H1 (cell line): ENCODE measurements around the gene GALNT2. TPM values are rescaled to one million over a fixed set of nuclear protein-coding genes. Genes with fewer than 3 reads are reported as not detected.
A peak's percentile ranks its signal among the peaks of the same experiment; 100 is the strongest.

Experiments
- CTCF ChIA-PET: fragments of 300-600 bp; sonication (Branson Sonifier 250); formaldehyde crosslinking; loops from one replicate; lab custom pipeline; 2021; ENCODE audit not compliant: partially characterized antibody; lab: Charles Lee
- POLR2A ChIA-PET: fragments of 300-600 bp; sonication (Branson Sonifier 250); formaldehyde crosslinking; loops from one replicate; lab custom pipeline; 2021; ENCODE audit warnings: inconsistent platforms; ENCODE audit not compliant: partially characterized antibody; lab: Charles Lee
- DNase-seq, 2 experiments: peaks; one replicate each; pipeline versions ENCODE4 v3.0.0 to v3.0.0-alpha.2; 2010 to 2022; ENCODE audit warnings: low spot score in 2 of 2, low read depth in 1 of 2, mixed read lengths in 1 of 2
- FAIRE-seq: peaks from 2 replicates; lab custom pipeline; 2011; peaks lifted over from hg19 to GRCh38; lab: Jason Lieb, UNC
- H2AFZ ChIP-seq: 2 replicates; pipeline ENCODE4 v1.8.1; 2012; ENCODE audit warnings: low read length, inconsistent platforms
- H2AK5ac ChIP-seq: 2 replicates; pipeline ENCODE4 v1.6.1; 2013; ENCODE audit warnings: low read depth, low read length
- H2BK120ac ChIP-seq: replicated peaks from 2 replicates; pipeline ENCODE3; 2013; ENCODE audit warnings: low read depth, low read length, inconsistent platforms
- H2BK12ac ChIP-seq: 2 replicates; pipeline ENCODE4 v1.6.1; 2013; ENCODE audit warnings: low read depth, low read length
- H2BK15ac ChIP-seq: 2 replicates; pipeline ENCODE4 v1.6.1; 2013; ENCODE audit warnings: low read length
- H2BK20ac ChIP-seq: 2 replicates; pipeline ENCODE4 v1.6.1; 2013; ENCODE audit warnings: low read length
- H2BK5ac ChIP-seq: 2 replicates; pipeline ENCODE4 v1.6.1; 2013; ENCODE audit warnings: low read depth, low read length
- H3K14ac ChIP-seq: 2 replicates; pipeline ENCODE4 v1.6.1; 2013; ENCODE audit warnings: inconsistent platforms; ENCODE audit not compliant: insufficient read length
- H3K18ac ChIP-seq: 2 replicates; pipeline ENCODE4 v1.6.1; 2013; ENCODE audit warnings: low read length; ENCODE audit errors: extremely low read depth
- H3K23ac ChIP-seq: 2 replicates; pipeline ENCODE4 v1.6.1; 2013; ENCODE audit warnings: inconsistent platforms; ENCODE audit not compliant: insufficient read length
- H3K23me2 ChIP-seq: 2 replicates; pipeline ENCODE4 v1.6.1; 2013; ENCODE audit warnings: low read depth, low read length
- H3K27ac ChIP-seq: 2 replicates; pipeline ENCODE4 v1.6.1; 2011; ENCODE audit warnings: low read depth, low read length, inconsistent platforms
- H3K27me3 ChIP-seq, 4 experiments: replicated peaks in 1 of 4; 1 replicate in 1 of 4; 2 replicates in 3 of 4; pipeline versions ENCODE4 v1.6.1 to v1.8.1; 2011 to 2013; ENCODE audit warnings: low read length in 3 of 4, mild to moderate bottlenecking in 3 of 4, inconsistent platforms in 2 of 4, mixed read lengths in 2 of 4, moderate library complexity in 1 of 4; ENCODE audit not compliant: control insufficient read depth in 3 of 4, insufficient read depth in 3 of 4; ENCODE audit errors: extremely low read depth in 1 of 4
- H3K36me3 ChIP-seq, 4 experiments: 2 replicates each; pipeline versions ENCODE4 v1.6.1 to v1.8.1; 2011 to 2013; ENCODE audit warnings: mild to moderate bottlenecking in 4 of 4, low read length in 3 of 4, moderate library complexity in 2 of 4, control low read depth in 1 of 4, inconsistent platforms in 1 of 4; ENCODE audit not compliant: insufficient read depth in 4 of 4, control insufficient read depth in 2 of 4
- H3K4ac ChIP-seq: replicated peaks from 2 replicates; pipeline ENCODE3; 2013; ENCODE audit warnings: low read length, low read depth, mixed read lengths, inconsistent platforms; ENCODE audit not compliant: insufficient read length
- H3K4me1 ChIP-seq, 4 experiments: replicated peaks in 1 of 4; 1 replicate in 1 of 4; 2 replicates in 3 of 4; pipeline versions ENCODE4 v1.6.1 to v1.8.1; 2011 to 2013; ENCODE audit warnings: low read length in 3 of 4, inconsistent platforms in 2 of 4, mixed read lengths in 1 of 4; ENCODE audit not compliant: insufficient read depth in 4 of 4, control insufficient read depth in 3 of 4
- H3K4me2 ChIP-seq, 2 experiments: 2 replicates each; pipeline versions ENCODE4 v1.6.1 to v1.8.1; 2011 to 2013; ENCODE audit warnings: low read depth in 2 of 2, low read length in 2 of 2, control low read depth in 1 of 2, inconsistent platforms in 1 of 2, mild to moderate bottlenecking in 1 of 2; ENCODE audit not compliant: insufficient read depth in 1 of 2
- H3K4me3 ChIP-seq, 4 experiments: fragments of 200-600, 300-600 bp in 1 of 4; sonication (generic), shearing (Covaris generic), sonication (Bioruptor Twin) in 1 of 4; 2 replicates each; pipeline versions ENCODE4 v1.5.1 to v1.8.1; 2011 to 2016; ENCODE audit warnings: low read length in 4 of 4, low read depth in 3 of 4, control low read depth in 2 of 4, inconsistent platforms in 2 of 4, mild to moderate bottlenecking in 2 of 4, mixed read lengths in 1 of 4, moderate library complexity in 1 of 4; ENCODE audit not compliant: insufficient read depth in 2 of 4; ENCODE audit errors: extremely low read depth in 1 of 4
- H3K56ac ChIP-seq: replicated peaks from 2 replicates; pipeline ENCODE3; 2013; ENCODE audit warnings: low read depth, mild to moderate bottlenecking, mixed read lengths, low read length, inconsistent platforms; ENCODE audit not compliant: insufficient read length
- H3K79me1 ChIP-seq: 2 replicates; pipeline ENCODE4 v1.6.1; 2013; ENCODE audit warnings: low read depth, low read length, control low read depth
- H3K79me2 ChIP-seq, 2 experiments: 2 replicates each; pipeline versions ENCODE4 v1.6.1 to v1.8.1; 2012 to 2013; ENCODE audit warnings: low read length in 2 of 2, mild to moderate bottlenecking in 2 of 2, inconsistent platforms in 1 of 2; ENCODE audit not compliant: insufficient read depth in 2 of 2, control insufficient read depth in 1 of 2
- H3K9ac ChIP-seq, 4 experiments: replicated peaks in 1 of 4; 1 replicate in 1 of 4; 2 replicates in 3 of 4; pipeline versions ENCODE4 v1.6.1 to v1.8.1; 2011 to 2013; ENCODE audit warnings: low read depth in 3 of 4, low read length in 3 of 4, control low read depth in 2 of 4, mild to moderate bottlenecking in 2 of 4, moderate library complexity in 2 of 4, inconsistent platforms in 1 of 4; ENCODE audit errors: extremely low read depth in 1 of 4
- H3K9me3 ChIP-seq, 2 experiments: 2 replicates each; pipeline versions ENCODE4 v1.6.1 to v1.8.1; 2012 to 2013; ENCODE audit warnings: mild to moderate bottlenecking in 2 of 2, moderate library complexity in 2 of 2, control low read depth in 1 of 2, inconsistent platforms in 1 of 2, low read depth in 1 of 2, low read length in 1 of 2, mixed read lengths in 1 of 2; ENCODE audit not compliant: insufficient read depth in 2 of 2
- H4K20me1 ChIP-seq, 2 experiments: replicated peaks in 1 of 2; 2 replicates each; pipeline versions ENCODE3 to v1.8.1; 2011 to 2013; ENCODE audit warnings: inconsistent platforms in 2 of 2, low read length in 2 of 2, mild to moderate bottlenecking in 1 of 2; ENCODE audit not compliant: insufficient read depth in 2 of 2, control insufficient read depth in 1 of 2
- H4K5ac ChIP-seq: 2 replicates; pipeline ENCODE4 v1.6.1; 2013; ENCODE audit warnings: low read length, low read depth, mixed read lengths, inconsistent platforms; ENCODE audit not compliant: insufficient read length
- H4K8ac ChIP-seq: 2 replicates; pipeline ENCODE4 v1.8.0; 2013; ENCODE audit warnings: mild to moderate bottlenecking, moderate library complexity, low read length, inconsistent platforms; ENCODE audit not compliant: insufficient read depth; ENCODE audit errors: extremely low read depth
- H4K91ac ChIP-seq: replicated peaks from 2 replicates; pipeline ENCODE3; 2013; ENCODE audit warnings: low read length, mixed read lengths, inconsistent platforms; ENCODE audit not compliant: insufficient read length
- BRCA1 ChIP-seq: IDR thresholded peaks from 2 replicates; pipeline ENCODE4 v1.6.1; 2012; ENCODE audit warnings: low read depth, low read length, improper control_type of control experiment
- CBX5 ChIP-seq: fragments of 300-800, 300-1000 bp; sonication (generic); IDR thresholded peaks from 2 replicates; pipeline ENCODE4 v1.7.1; 2016; ENCODE audit warnings: antibody characterized with exemption, low read length, low read depth
- CBX8 ChIP-seq: fragments of 300-800, 300-1000 bp; sonication (generic); IDR thresholded peaks from 2 replicates; pipeline ENCODE4 v1.7.1; 2016; ENCODE audit warnings: low read depth, low read length, borderline replicate concordance
- CREB1 ChIP-seq: IDR thresholded peaks from 2 replicates; pipeline ENCODE4 v1.6.1; 2012; ENCODE audit warnings: inconsistent platforms
- EGR1 ChIP-seq: IDR thresholded peaks from 2 replicates; pipeline ENCODE4 v1.6.1; 2011; ENCODE audit warnings: low read depth, low read length, borderline replicate concordance
- GABPA ChIP-seq: IDR thresholded peaks from 2 replicates; pipeline ENCODE4 v1.6.1; 2011; ENCODE audit warnings: mild to moderate bottlenecking, low read length, moderate library complexity, borderline replicate concordance; ENCODE audit not compliant: insufficient read depth
- JUN ChIP-seq: IDR thresholded peaks from 2 replicates; pipeline ENCODE4 v1.6.1; 2011; ENCODE audit warnings: low read depth, mild to moderate bottlenecking, improper control_type of control experiment, low read length
- KDM5A ChIP-seq: fragments of 200-600 bp; IDR thresholded peaks from 2 replicates; pipeline ENCODE4 v1.7.1; 2012; ENCODE audit warnings: mild to moderate bottlenecking, low read length, inconsistent platforms, mixed read lengths
- POLR2AphosphoS5 ChIP-seq: IDR thresholded peaks from 2 replicates; pipeline ENCODE4 v1.6.1; 2011; ENCODE audit warnings: low read depth, low read length
- SIRT6 ChIP-seq: IDR thresholded peaks from one replicate; pipeline ENCODE4 v1.7.1; 2012; ENCODE audit warnings: low read length, inconsistent platforms
- SP4 ChIP-seq: IDR thresholded peaks from 2 replicates; pipeline ENCODE4 v1.6.1; 2012; ENCODE audit warnings: low read length, inconsistent platforms
- SRF ChIP-seq: IDR thresholded peaks from 2 replicates; pipeline ENCODE4 v1.6.1; 2011; ENCODE audit warnings: mild to moderate bottlenecking, low read depth, low read length, moderate library complexity
- TAF1 ChIP-seq: IDR thresholded peaks from 2 replicates; pipeline ENCODE4 v1.6.1; 2011; ENCODE audit warnings: mild to moderate bottlenecking, low read depth, low read length
- TBP ChIP-seq: IDR thresholded peaks from 2 replicates; pipeline ENCODE4 v1.6.1; 2011; ENCODE audit warnings: low read depth, low read length, improper control_type of control experiment
- WGBS, 2 experiments: shearing (Covaris generic) in 1 of 2; methylation state at CpG; one replicate each; pipeline versions ENCODE4 v1.1.6 to v1.1.7; 2013 to 2015; ENCODE audit warnings: low lambda C conversion rate in 2 of 2, mixed read lengths in 2 of 2, inconsistent platforms in 1 of 2, low coverage in 1 of 2, missing lambda C conversion rate in 1 of 2; ENCODE audit not compliant: insufficient replicate concordance in 2 of 2, insufficient coverage in 1 of 2, insufficient read length in 1 of 2; ENCODE audit errors: extremely low coverage in 1 of 2, missing lambda C conversion rate in 1 of 2; 5-methylcytosine and 5-hydroxymethylcytosine counted together
- polyA plus RNA-seq, 7 experiments: library from polyadenylated mRNA; depleted of rRNA in 3 of 7; stranded (reverse) in 5 of 7; unstranded in 2 of 7; fragments of >200 nt in 5 of 7; fragments of 200-250 nt in 2 of 7; gene quantifications; 1 replicate in 5 of 7; 2 replicates in 1 of 7; 4 replicates in 1 of 7; pipeline versions ENCODE4 v1.2.1 to v1.2.3, GENCODE V29; 2011 to 2013; ENCODE audit warnings: missing spikeins in 2 of 7, mixed read lengths in 2 of 7
- total RNA-seq: library from RNA; stranded (reverse); fragmentation: NEBNext Ultra II Directional; extraction: Animal tissue kit (Norgen Biotek cat#: 25700); gene quantifications from 2 replicates; pipeline ENCODE4 v1.2.1, GENCODE V29; 2021

Gene GALNT2
- total and polyA plus RNA-seq, 2 of the 8 experiments (the other 6 are each of a cell fraction or from before 2014, with no cell fraction given), result 34.5 to 75.3 TPM

GRCh38 chr1:230197644-230198567 is 130.9 kb downstream of the GALNT2 start:
- no peak overlapping the region for H3K4me3 ChIP-seq
- no peak overlapping the region for H3K56ac ChIP-seq
- WGBS, 2 experiments, result 88% methylated on average over 41 of the region's 41 CpGs; no CpG with 5 or more reads in 1 of the 2 experiments
- no peaks in the 10 kb centered on the region for H4K20me1 ChIP-seq
- no peak overlapping the region for H3K27ac ChIP-seq
- CTCF ChIA-PET, result interaction anchor here (0.9 to 4.2 kb wide), 5 partner anchors 11 to 77 kb away, joined by 3 to 19 read pairs (median 4); no protein-coding TSS in a partner anchor
- H2BK12ac ChIP-seq, result no peak overlapping the region
- no peaks in the 10 kb centered on the region for H3K23me2 ChIP-seq
- H2BK20ac ChIP-seq, result no peak overlapping the region
- no peak overlapping the region for H2BK15ac ChIP-seq
- no peaks in the 10 kb centered on the region for H3K9me3 ChIP-seq
- DNase-seq (no peak), FAIRE-seq (no peak)
- H2BK5ac ChIP-seq, result peak overlapping the region; percentile 12; the same call in 1 of the 2 replicates
- H3K9ac ChIP-seq, result no peak overlapping the region
- peaks cover 0 to 3% (median 1%) of the 10 kb centered on the region in 4 experiments; a peak in 3 of 7 replicates for H3K4me1 ChIP-seq
- no peak overlapping the region for H3K14ac ChIP-seq
- H3K79me1 ChIP-seq, result peaks cover 5% of the 10 kb centered on the region
- no peak overlapping the region for H2AK5ac ChIP-seq
- 0 out of 8 replicates have a peak, but pooled peaks cover 0 to under 1% (median 0%) of the 10 kb centered on the region in 4 experiments for H3K36me3 ChIP-seq
- H3K23ac ChIP-seq, result no peak overlapping the region
- H3K18ac ChIP-seq, result no peak overlapping the region
- no peak overlapping the region for H3K4ac ChIP-seq
- no peaks in the 10 kb centered on the region for H3K27me3 ChIP-seq
- POLR2A ChIA-PET, result no interaction called here
- H4K91ac ChIP-seq, result peak overlapping the region; percentile 37
- H4K8ac ChIP-seq, result no peak overlapping the region
- H3K79me2 ChIP-seq, result peaks cover 0 to 2% of the 10 kb centered on the region in 2 experiments; a peak in 1 of 4 replicates
- H2AFZ ChIP-seq, result no peak overlapping the region
- no peak overlapping the region for H2BK120ac ChIP-seq
- H4K5ac ChIP-seq, result no peak overlapping the region
- no peak overlapping the region for H3K4me2 ChIP-seq
- TF ChIP-seq POLR2AphosphoS5 (no peak), EGR1 (no peak), KDM5A (no peak), TAF1 (no peak), CREB1 (no peak), SRF (no peak), TBP (no peak), CBX5 (no peak), JUN (no peak), SIRT6 (no peak), GABPA (no peak), SP4 (no peak), CBX8 (no peak), BRCA1 (no peak)
